Skeletal muscle satellite cell (primary cell): ENCODE data around the gene OSBP2. TPM values are rescaled to one million over a fixed set of nuclear protein-coding genes. Genes with fewer than 3 reads are reported as not detected.
A peak's percentile ranks its signal among the peaks of the same experiment; 100 is the strongest.

Source experiments
- H3K27me3 ChIP-seq: 2 replicates; pipeline ENCODE4 v1.7.0; 2013; ENCODE audit warnings: low read length; ENCODE audit not compliant: control insufficient read depth, insufficient read depth
- H3K36me3 ChIP-seq: 2 replicates; pipeline ENCODE4 v1.7.0; 2013; ENCODE audit warnings: mild to moderate bottlenecking, control low read depth, low read length; ENCODE audit not compliant: insufficient read depth
- H3K4me1 ChIP-seq: 2 replicates; pipeline ENCODE4 v1.7.0; 2013; ENCODE audit warnings: low read length; ENCODE audit not compliant: control insufficient read depth, insufficient read depth
- H3K4me2 ChIP-seq: 2 replicates; pipeline ENCODE4 v1.7.0; 2013; ENCODE audit warnings: mild to moderate bottlenecking, low read length
- H3K4me3 ChIP-seq: 2 replicates; pipeline ENCODE4 v1.7.0; 2013; ENCODE audit warnings: low read length
- H3K9ac ChIP-seq: 2 replicates; pipeline ENCODE4 v1.7.0; 2013; ENCODE audit warnings: mild to moderate bottlenecking, low read depth, low read length, moderate library complexity
- H3K9me3 ChIP-seq: replicated peaks from 2 replicates; pipeline ENCODE4 v1.7.0; 2013; ENCODE audit warnings: mild to moderate bottlenecking, control low read depth, low read length
- total RNA-seq: library from RNA; depleted of rRNA; stranded (reverse); fragments of >200 nt; gene quantifications from 2 replicates; pipeline ENCODE4 v1.2.3, GENCODE V29; 2012; rRNA removed

The OSBP2 gene, protein sequence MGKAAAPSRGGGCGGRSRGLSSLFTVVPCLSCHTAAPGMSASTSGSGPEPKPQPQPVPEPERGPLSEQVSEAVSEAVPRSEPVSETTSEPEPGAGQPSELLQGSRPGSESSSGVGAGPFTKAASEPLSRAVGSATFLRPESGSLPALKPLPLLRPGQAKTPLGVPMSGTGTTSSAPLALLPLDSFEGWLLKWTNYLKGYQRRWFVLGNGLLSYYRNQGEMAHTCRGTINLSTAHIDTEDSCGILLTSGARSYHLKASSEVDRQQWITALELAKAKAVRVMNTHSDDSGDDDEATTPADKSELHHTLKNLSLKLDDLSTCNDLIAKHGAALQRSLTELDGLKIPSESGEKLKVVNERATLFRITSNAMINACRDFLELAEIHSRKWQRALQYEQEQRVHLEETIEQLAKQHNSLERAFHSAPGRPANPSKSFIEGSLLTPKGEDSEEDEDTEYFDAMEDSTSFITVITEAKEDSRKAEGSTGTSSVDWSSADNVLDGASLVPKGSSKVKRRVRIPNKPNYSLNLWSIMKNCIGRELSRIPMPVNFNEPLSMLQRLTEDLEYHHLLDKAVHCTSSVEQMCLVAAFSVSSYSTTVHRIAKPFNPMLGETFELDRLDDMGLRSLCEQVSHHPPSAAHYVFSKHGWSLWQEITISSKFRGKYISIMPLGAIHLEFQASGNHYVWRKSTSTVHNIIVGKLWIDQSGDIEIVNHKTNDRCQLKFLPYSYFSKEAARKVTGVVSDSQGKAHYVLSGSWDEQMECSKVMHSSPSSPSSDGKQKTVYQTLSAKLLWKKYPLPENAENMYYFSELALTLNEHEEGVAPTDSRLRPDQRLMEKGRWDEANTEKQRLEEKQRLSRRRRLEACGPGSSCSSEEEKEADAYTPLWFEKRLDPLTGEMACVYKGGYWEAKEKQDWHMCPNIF
- total RNA-seq, result 3.8 and 4.4 TPM in 2 replicates

GRCh38 chr22:30694640-30695350 lies at the start of gene OSBP2:
Gene OSBP2 (plus strand): TSS chr22:30694874. CDS start chr22:30694910, 36 bp downstream.
- Histone ChIP-seq H3K9me3 (no peaks in the 10 kb centered on the region), H3K4me2 (peak within 1 kb of the TSS; percentile 95), H3K27me3 (no peaks in the 10 kb centered on the region), H3K4me3 (peak within 1 kb of the TSS; percentile 78), H3K9ac (peak within 1 kb of the TSS; percentile 57), H3K36me3 (no peaks in the 10 kb centered on the region), H3K4me1 (peaks cover 11% of the 10 kb centered on the region)

- Histone ChIP-seq H3K4me1 (peaks cover 27% of the 10 kb centered on the region), H3K4me2 (no peak overlapping the region), H3K27me3 (no peaks in the 10 kb centered on the region), H3K9me3 (no peaks in the 10 kb centered on the region), H3K4me3 (no peak overlapping the region), H3K36me3 (peaks cover 6% of the 10 kb centered on the region), H3K9ac (no peak overlapping the region)
Measured at GRCh38 chr22:30646518-30647160, 48.0 kb upstream of the OSBP2 start.

DNA sequence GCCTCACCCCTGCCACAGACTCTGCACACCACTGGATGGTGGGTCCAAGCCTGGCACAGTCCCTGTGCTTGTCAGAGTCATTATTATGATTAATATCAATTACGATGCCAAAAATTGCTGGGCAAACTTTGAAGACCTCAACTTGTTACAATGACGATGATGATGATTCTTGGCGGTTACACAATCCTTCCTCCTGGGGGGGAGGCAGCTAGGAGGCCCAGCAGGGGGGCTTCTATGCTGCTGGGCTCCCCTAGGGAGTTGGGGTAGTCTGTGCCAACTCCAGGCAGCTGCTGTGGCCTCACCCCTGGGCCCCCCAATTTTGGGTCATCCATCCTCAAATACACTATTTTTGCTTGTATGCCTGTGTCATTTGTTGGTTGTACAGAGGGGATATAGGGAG lies 47.1 kb upstream of the OSBP2 start:
- Histone ChIP-seq H3K36me3 (peaks cover 6% of the 10 kb centered on the region), H3K27me3 (no peaks in the 10 kb centered on the region), H3K9ac (no peak overlapping the region), H3K4me1 (peaks cover 27% of the 10 kb centered on the region), H3K9me3 (no peaks in the 10 kb centered on the region), H3K4me2 (no peak overlapping the region), H3K4me3 (no peak overlapping the region)

- Histone ChIP-seq H3K4me1 (peaks cover 17% of the 10 kb centered on the region), H3K36me3 (peaks cover 6% of the 10 kb centered on the region)
Measured at GRCh38 chr22:30648825-30649224, 45.8 kb upstream of the OSBP2 start.

DNA sequence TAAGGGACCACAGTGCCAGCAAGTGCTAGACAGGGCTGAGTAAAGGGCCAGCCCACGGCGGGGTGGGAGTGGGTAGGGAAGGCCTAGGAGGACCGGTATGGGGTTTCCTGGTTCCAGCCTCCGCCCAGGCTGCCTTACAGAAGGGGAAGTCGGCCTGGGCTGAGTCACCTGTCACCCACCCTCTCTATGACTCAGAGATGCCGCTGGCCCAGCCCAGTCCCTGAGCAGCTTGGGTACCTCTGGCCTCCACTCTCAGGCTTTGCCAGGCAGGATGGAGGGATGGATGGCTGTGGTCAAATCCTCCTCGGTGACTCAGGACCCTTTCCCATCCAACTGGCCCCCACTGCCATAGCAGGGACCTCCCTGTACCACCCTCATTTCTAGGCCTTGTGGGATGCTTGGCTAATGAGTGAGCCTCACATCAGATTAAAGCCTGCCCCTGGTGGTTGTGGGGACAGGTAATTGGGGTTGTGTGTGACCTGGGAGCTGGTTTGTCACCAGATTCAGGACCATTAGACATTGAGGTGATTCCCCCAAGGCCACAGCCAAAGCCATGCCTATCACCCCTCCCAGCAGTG lies 45.2 kb upstream of the OSBP2 start:
- H3K4me1 ChIP-seq, result peaks cover 11% of the 10 kb centered on the region
- H3K9me3 ChIP-seq, result no peaks in the 10 kb centered on the region
- H3K9ac ChIP-seq, result no peak overlapping the region
- peaks cover 6% of the 10 kb centered on the region for H3K36me3 ChIP-seq
- H3K4me3 ChIP-seq, result no peak overlapping the region
- no peaks in the 10 kb centered on the region for H3K27me3 ChIP-seq
- H3K4me2 ChIP-seq, result peak overlapping the region; percentile 55

More at GRCh38 chr22:30648825-30649224, 45.8 kb upstream of the OSBP2 start:
- Histone ChIP-seq H3K9ac (no peak overlapping the region), H3K4me3 (no peak overlapping the region), H3K4me2 (peak overlapping the region; percentile 55), H3K27me3 (no peaks in the 10 kb centered on the region), H3K9me3 (no peaks in the 10 kb centered on the region)

- Histone ChIP-seq H3K9ac (no peak overlapping the region), H3K9me3 (no peaks in the 10 kb centered on the region), H3K4me1 (peaks cover 11% of the 10 kb centered on the region), H3K4me2 (no peak overlapping the region), H3K4me3 (no peak overlapping the region), H3K27me3 (no peaks in the 10 kb centered on the region), H3K36me3 (peaks cover 6% of the 10 kb centered on the region)
Measured at GRCh38 chr22:30650508-30651116, 44.1 kb upstream of the OSBP2 start.

DNA sequence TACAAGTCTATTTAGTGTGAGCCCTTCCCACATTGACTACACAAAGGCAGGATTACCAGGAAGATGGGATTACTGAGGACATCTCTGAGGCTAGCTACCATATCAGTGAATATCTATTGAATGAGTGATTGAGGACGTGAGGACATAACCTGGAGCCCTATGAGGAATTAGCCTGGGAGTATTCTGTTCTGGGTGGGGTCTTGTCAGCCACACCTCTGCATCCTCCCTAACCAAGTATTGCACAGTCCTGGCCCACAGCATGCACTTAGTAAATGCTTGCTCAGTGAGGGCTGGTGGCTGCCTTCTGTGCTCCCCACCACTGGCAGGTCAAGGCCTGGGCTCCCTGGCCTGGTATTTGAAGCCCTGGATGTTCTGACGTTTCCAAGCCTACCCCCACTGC lies 41.8 kb upstream of the OSBP2 start:
- H3K36me3 ChIP-seq, result no peaks in the 10 kb centered on the region
- peaks cover 11% of the 10 kb centered on the region for H3K4me1 ChIP-seq
- no peak overlapping the region for H3K4me2 ChIP-seq
- H3K27me3 ChIP-seq, result no peaks in the 10 kb centered on the region
- H3K9me3 ChIP-seq, result no peaks in the 10 kb centered on the region
- H3K4me3 ChIP-seq, result no peak overlapping the region
- H3K9ac ChIP-seq, result no peak overlapping the region

DNA sequence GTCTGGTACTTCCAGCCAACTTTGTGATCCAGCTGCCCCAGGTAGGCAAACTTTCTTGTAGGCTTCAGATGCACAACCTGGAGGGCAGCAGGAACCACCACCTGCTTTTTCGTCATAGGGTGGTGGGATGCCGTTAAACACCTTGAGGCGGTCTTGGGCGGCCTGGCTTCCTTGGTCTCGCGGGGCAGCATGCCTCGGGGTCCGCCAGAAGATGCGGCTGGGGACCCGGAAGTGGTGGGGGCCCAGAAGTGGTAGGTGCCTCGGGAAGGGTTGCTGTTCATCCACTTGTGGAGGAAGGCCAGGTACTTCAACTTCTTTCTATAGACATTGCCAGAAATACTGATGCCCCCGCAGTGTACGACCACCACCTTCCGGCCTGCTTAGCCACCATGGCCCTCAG lies 40.3 kb upstream of the OSBP2 start:
- Histone ChIP-seq H3K4me3 (no peak overlapping the region), H3K4me1 (peaks cover 5% of the 10 kb centered on the region), H3K9ac (no peak overlapping the region), H3K27me3 (no peaks in the 10 kb centered on the region), H3K36me3 (no peaks in the 10 kb centered on the region), H3K9me3 (no peaks in the 10 kb centered on the region), H3K4me2 (no peak overlapping the region)

- H3K36me3 ChIP-seq, result no peaks in the 10 kb centered on the region
- no peaks in the 10 kb centered on the region for H3K27me3 ChIP-seq
- H3K9me3 ChIP-seq, result no peaks in the 10 kb centered on the region
- H3K4me1 ChIP-seq, result no peaks in the 10 kb centered on the region
- H3K4me2 ChIP-seq, result no peak overlapping the region
- no peak overlapping the region for H3K4me3 ChIP-seq
- H3K9ac ChIP-seq, result no peak overlapping the region
Measured at GRCh38 chr22:30655532-30655931, 39.1 kb upstream of the OSBP2 start.

DNA sequence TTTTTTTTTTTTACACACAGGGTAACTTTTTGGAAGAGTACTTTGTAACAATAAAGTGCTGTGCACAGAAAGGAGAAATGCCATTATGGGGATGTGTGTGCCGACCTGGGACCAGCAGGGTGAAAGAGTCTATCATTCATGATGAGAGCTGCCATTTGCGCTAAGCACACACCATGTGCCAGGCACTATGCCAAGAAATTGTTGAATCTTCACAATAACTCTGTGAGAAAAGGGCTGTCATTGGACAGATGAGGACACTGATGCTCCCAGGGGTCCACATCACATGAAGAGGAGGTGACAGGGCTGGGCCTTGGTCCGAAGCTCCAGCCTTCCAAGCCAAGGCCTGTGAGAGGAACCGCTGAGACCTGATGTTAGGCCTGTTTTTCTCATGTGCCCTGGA lies 32.6 kb upstream of the OSBP2 start:
- Histone ChIP-seq H3K4me3 (no peak overlapping the region), H3K4me2 (no peak overlapping the region)

More for the DNA sequence above, 32.6 kb upstream of the OSBP2 start:
- Histone ChIP-seq H3K4me1 (peaks cover 5% of the 10 kb centered on the region), H3K36me3 (peaks cover 20% of the 10 kb centered on the region), H3K9ac (no peak overlapping the region), H3K27me3 (no peaks in the 10 kb centered on the region), H3K9me3 (no peaks in the 10 kb centered on the region)
